Amniotic epithelial cell (primary cell): ENCODE results near the gene DTNB.
"Not testable (repeated sequence)": the region's sequence is repeated elsewhere in the genome, so short reads cannot be mapped to it uniquely, and the experiment has no call there.

Experiments
- DNase-seq: peaks from one replicate; pipeline ENCODE4 v3.0.0-alpha.2; 2010; ENCODE audit warnings: low read depth

Gene DTNB

DNA sequence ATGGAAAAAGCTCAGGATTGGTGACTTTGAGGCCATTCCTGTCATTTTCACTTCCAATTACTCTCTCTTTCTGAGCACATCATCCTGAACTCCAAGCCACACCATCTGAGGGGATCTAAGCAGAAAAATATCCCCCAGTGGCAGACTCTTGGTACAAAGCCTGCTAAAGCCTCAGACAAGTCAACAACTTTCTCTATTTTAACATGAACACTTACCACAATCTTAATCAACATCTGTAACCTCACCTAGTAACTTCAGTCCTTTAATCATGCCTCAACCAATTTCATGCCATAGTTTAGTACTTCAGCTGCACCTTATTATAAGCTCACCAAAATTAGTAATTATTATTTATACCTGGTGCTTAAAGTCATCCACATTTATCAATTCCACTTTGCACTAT, 128.9 kb downstream of the DTNB start:
- DNase-seq: no peak

DNA sequence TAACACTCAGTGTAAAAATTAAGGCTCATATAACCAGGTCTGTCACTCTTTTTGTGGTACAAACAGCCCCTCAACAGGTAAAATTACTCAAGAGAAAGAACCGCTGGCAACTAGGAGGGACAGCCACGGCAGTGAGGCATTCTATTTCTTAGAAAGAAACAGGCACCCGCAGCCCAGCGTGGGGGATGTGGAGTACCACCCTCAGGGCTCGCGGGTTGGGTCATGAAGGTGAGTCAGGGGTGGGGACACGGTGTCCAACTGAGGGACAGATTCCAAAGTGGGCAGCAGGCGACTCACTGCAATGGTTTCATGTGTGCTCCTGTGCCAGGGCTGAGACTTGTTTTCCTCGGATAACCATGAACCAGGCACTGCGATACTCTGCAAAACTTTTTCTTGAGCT, 129.4 kb downstream of the DTNB start:
- DNase-seq: no peak

DNA sequence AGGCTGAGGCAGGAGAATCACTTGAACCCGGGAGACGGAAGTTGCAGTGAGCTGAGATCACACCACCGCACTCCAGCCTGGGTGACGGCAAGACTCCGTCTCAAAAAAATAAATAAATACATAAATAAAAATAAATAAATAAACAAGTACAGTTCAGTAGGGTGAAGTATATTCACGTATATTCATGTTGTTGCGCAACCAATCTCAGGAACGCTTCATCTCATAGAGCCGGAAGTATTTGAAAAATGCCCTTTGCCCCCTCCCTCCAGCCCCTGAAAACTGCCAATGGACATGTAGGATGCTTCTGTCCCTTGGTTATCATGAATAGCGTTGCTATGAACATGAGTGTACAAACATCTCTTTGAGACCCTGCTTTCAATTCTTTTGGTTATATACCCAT, 132.0 kb downstream of the DTNB start:
- DNase-seq: no peak

DNA sequence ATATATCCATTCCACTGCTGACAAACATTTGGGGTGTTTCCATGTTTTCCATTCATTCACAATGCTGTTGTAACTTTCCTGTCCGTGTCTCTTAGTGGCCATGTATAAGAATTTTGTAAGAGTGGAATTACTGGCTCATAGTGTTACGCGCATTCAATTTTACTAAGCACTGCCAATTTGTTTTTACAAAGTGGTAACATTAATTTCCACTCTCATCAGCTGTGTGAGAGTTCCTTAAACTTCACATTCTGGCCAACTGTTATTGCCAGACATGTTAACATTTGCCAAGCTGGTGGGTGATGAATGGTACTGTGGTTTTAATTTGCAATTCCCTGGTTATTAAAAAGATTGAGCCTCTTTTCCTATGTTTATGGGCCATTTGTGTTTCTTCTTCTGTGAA, 134.2 kb downstream of the DTNB start:
- DNase-seq: no peak

DNA sequence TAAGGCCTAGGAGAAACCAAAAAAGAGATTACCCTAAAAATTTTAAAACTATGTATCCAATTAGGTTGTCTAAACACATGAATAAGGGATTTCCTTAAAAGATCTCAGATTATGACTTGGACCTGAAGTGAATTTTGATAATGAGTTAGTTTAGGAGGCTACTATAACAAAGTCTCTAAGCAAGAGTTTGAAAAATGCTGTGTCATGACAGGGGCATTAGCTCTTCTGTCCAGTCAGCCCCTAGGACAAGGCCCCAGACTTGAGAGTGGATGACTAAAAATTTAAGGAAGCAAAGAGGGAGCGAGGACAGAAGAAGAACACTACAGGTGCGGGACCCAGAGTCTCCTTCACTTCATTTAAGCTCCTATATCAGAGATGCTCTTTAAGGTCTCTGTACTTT, 135.9 kb downstream of the DTNB start:
- no peak for DNase-seq

DNA sequence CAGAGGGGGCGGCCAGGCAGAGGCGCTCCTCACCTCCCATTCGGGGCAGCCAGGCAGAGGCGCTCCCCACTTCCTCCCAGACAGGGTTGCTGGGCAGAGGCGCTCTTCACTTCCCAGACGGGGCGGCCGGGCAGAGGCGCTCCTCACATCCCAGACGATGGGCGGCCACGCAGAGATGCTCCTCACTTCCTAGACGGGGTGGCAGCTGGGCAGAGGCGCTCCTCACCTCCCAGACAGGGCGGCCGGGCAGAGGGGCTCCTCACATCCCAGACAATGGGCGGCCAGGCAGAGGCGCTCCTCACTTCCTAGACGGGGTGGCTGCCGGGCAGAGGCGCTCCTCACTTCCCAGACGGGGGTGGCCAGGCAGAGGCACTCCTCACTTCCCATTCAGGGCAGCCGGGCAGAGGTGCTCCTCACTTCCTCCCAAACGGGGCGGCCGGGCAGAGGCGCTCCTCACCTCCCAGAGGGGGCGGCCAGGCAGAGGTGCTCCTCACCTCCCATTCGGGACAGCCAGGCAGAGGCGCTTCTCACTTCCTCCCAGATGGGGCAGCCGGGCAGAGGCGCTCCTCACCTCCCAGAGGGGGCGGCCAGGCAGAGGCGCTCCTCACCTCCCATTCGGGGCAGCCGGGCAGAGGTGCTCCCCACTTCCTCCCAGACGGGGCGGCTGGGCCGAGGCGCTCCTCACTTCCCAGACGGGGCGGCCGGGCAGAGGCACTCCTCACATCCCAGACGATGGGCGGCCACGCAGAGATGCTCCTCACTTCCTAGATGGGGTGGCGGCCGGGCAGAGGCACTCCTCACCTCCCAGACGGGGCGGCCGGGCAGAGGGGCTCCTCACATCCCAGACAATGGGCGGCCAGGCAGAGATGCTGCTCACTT, 137.7 kb downstream of the DTNB start:
- not testable (repeated sequence) for DNase-seq

DNA sequence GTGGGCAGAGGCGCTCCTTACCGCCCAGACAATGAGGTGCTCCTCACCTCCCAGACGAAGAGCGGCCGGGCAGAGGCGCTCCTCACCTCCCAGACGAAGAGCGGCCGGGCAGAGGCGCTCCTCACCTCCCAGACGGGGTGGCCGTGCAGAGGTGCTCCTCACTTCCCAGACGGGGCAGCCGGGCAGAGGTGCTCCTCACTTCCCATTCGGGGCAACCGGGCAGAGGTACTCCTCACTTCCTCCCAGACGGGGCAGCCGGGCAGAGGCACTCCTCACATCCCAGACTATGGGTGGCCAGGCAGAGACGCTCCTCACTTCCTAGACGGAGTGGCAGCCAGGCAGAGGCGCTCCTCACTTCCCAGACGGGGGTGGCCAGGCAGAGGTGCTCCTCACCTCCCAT, 138.4 kb downstream of the DTNB start:
- DNase-seq: not testable (repeated sequence)

DNA sequence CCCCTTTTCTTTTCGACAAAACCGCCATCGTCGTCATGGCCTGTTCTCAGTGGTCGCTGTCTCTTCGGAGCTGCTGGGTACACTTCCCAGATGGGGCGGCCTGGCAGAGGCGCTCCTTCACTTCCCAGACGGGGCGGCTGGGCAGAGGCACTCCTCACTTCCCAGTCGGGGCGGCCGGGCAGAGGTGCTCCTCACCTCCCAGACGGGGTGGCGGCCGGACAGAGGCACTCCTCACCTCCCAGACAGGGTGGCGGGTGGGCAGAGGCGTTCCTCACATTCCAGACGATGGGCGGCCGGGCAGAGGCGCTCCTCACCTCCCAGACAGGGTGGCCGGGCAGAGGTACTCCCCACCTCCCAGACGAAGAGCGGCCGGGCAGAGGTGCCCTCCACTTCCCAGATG, 138.9 kb downstream of the DTNB start:
- DNase-seq: no peak

DNA sequence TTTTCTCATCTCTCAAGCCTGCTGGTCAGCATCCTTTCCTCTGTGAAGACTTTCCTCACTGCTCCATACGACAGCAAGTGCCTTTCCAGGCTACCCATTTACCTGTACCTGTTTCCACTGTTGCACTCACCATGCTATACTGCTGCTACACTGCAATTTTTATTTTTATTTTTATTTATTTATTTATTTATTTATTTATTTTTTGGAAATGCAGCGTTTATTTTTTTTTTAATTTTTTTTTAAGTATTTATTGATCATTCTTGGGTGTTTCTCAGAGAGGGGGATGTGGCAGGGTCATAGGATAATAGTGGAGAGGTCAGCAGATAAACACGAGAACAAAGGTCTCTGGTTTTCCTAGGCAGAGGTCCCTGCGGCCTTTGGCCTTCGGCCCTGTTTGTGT, 139.6 kb downstream of the DTNB start:
- not testable (repeated sequence) for DNase-seq

DNA sequence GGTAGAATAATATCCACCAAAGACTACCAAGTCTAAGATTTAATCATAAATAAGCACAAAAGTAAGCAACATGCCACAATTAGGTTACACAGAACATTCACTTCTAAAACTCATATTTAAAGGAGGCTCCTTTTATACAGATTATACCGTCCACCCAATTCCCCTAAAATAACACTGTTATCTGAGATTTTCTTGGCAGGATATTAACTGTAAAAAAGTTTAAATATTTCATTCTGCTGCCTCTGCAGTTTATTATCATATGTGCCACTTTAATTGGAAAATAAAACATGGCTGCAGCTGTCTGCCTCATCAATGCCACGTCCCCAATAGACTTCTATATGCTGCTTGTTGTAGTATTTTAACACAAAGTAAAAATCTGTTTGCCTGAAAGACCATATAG, 140.9 kb downstream of the DTNB start:
- DNase-seq: no peak

DNA sequence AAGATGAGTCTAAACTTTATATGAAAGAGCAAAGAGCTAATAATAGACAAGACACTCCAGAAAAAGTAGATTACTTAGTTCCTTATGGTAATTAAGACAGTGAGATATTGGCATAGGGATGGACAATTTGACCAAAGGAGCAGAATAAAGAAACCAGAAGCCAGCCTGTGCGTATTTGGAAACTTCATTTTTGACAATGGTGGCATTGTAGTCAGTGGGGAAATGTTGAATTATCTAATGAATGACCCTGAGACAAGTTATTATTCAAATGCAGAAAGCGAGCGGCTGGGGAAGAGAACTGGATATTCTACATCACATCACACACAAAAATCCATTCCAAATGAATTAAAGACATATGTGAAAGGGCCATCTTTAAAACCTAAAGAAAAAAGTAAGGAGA, 144.3 kb downstream of the DTNB start:
- no peak for DNase-seq

DNA sequence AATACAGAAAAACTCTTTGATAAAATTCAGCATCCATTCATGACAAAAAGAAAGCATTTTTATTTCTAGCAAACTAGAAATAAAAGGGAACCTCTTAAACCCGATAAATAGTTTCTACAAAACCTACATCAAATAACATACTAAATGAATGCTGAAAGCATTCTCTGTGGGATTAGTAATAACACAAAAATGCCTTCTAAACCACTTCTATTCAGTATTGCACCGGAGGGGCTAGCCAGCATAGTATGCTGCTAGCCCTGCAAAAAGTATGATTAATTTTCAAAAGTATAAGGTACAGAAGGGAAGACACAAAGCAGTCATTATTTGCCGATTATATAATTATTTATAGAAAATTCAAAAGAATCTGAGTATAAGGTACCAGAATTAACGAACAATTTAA, 145.2 kb downstream of the DTNB start:
- peak; percentile 68 for DNase-seq

DNA sequence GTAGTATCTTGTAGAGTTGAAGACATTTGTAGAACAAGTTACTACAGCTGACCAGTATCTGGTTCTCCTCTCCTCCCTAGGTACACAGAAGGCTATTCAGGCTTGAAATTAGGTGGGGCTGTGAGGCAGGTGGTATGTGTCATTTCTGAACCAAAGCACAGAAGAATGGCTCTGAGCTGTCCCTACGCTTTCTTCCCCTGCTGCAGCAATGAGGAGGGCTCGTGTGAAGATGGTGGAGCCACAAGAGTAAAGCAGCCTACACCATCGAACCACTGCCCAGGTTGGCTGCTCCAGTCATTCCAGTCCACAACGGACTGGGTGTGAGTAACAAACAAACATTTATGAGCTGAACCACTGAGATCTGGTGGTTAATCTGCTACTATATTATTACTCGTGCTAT, 148.9 kb downstream of the DTNB start:
- DNase-seq: no peak

DNA sequence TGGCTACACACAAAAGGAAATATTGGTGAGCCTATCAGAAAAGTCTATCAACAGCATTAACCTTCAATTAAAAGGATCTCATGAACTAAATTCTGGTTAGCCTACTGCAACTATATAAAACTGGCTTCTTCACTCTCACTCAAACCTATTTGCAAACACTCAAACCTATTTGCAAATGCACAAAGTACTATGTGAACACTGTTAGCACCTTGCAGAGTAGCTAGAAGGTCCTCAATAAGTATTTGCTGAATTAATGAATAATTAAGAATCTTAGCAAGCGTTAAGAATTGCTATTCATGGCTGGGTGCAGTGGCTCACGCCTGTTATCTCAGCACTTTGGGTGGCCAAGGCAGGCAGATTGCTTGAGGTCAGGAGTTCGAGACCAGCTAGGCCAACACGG, 150.3 kb downstream of the DTNB start:
- DNase-seq: no peak

DNA sequence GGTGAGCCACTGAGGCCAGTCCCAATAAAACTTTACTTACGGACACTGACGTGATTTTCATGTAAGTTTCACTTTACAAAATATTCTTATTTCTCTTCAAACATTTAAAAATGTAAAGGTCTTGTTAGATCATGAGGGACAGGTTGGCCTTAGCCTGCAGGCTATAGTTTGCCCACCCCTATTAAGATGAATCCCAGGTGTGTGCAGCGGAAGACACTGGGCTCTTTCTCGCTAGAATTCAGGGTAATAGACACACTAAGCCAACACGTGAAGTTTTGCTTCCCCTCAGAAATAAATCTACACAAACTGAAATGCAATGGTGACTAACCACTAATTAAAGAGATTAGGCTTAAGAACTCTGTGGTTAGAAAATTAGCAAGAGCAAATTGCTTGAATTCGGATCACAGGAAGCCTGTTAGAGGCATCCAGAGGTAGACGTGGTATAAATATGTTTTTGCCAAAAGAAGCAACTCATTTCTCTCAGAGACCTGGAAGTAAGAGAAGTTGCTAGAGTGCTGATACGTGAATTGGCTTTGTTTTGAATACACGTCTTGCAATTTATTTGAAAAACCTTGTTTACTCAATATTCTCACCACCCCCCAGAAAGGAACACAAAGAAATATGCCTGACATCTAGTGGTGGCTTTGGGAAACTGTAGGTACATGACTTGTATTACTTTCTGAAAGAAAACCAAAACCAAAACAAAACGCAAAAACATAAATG, 151.6 kb downstream of the DTNB start:
- DNase-seq: peak; percentile 79

DNA sequence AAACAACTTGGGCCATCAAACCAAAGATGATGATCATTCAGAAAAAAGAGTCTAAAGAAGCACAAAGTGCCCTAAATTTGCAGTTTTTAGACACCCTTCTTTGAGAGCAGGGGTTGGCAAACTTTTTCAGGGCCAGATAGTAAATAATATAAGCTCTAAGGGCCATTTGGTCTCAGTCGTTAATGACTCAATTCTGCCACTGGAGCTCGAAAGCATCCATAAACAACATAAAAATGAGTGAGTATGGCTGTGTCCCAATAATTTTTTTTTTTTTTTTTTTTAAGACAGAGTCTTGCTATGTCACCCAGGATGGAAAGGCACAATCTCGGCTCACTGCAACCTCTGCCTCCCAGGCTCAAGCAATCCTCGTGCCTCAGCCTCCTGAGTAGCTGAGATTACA, 152.3 kb downstream of the DTNB start:
- no peak for DNase-seq

DNA sequence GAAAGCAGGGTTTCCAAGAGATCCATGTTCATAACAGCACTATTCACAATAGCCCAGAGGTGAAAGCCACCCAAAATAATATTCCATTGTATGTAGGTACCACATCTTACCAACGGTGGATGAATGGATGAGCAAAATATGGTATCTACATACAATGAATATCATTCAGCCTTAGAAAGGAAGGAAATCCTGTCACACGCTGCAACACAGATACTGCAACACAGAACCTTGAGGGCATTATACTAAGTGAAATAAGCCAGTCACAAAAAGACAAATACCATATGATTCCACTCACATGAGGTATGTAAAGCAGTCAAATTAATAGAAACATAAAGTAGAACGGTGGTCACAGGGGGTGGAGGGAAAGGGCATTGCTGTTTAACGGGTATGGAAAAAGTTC, 155.7 kb downstream of the DTNB start:
- no peak for DNase-seq

DNA sequence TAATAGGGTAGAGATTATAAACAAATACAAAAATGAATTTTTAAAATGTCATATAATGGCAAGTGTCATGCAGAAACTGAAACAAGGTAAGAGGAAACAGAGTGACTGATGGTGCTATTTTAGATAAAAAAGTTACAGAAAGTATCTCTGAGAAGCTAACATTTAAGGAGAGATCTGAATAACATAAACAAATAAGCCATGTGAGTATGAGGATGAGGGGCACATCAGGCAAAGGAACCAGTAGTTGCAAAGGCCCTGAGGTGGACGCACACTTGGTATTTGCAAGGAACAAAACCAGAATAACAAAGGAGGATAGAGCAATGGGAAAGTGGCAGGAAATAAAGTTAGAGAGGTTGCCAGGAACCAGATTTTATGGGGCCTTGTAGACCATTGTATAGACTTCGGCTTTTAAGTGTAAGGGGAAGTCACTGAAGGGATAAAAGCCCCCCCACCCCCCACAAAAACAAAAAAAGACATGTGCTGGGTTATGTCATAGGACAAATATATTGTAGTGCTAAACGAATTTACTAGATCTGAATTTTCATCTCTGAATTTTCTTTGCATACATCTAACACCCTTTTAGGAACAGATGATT, 159.2 kb downstream of the DTNB start:
- DNase-seq: no peak

DNA sequence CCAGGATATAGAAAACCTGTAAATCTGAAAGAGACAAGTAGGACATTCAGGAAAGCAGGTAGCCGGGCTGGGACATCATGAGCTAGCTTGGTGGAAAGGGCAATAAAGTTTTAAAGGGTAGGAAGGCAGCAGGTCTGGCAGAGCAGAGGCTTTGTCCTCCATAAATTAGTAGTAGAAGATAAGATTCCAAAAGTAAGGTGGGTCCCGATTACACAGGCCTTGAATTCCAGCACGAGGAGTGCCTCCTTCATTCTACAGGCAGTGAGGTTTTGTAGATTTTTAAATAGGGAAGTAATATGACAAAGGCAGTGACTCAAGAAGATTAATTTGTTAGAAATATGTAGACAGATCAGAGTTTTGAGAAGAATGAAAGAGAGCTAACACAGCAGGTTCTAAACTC, 160.7 kb downstream of the DTNB start:
- DNase-seq: no peak

DNA sequence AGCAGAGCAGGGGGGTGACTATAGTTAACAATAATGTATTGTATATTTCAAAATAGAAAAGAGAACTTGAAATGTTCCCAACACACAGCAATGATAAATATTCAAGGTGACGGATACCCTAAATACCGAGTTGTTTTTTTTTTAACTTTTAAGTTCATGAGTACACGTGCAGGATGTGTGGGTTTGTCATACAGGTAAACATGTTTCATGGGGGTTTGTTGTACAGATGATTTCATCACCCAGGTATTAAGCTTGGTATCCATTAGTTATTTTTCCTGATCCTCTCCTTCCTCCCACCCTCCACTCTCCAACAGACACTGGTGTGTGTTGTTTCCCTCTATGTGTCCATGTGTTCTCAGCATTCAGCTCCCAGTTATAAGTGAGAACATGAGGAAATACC, 167.2 kb downstream of the DTNB start:
- DNase-seq: no peak

DNA sequence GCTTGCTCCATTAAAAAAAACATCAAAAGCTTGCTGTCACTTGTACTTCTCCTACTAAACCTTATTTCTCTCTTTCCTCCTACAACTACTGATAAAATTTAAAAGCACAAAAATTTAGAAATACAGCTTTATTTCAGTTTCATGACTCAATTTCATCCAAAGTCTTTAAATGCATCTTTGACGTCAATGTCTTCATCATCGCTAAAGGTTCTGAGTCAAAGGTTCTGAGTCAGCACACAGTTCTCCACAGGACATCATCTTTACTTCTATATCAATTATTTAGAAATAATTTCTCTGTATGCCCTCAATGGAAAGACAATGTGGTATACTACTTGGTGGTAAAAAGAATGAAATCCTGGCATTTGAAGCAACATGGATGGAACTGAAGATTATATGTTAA, 167.8 kb downstream of the DTNB start:
- no peak for DNase-seq

DNA sequence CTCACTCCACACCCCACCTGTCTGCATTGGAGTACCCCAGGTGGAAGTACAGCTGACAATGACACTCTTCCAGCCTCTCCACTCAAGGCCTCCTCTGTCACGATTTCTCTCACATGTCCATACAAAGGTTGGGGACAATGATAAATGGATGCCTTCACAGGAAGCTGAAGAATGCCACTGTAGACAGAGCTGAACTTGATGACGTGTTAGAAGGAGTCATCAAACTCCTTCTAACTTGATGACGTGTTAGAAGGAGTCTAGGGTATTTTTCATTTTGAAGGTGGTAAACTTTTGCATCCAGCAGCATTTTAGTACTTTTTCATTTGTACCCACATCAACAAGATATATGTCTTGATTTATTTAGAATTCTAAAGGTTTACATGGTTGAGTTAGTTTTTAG, 168.2 kb downstream of the DTNB start:
- no peak for DNase-seq

DNA sequence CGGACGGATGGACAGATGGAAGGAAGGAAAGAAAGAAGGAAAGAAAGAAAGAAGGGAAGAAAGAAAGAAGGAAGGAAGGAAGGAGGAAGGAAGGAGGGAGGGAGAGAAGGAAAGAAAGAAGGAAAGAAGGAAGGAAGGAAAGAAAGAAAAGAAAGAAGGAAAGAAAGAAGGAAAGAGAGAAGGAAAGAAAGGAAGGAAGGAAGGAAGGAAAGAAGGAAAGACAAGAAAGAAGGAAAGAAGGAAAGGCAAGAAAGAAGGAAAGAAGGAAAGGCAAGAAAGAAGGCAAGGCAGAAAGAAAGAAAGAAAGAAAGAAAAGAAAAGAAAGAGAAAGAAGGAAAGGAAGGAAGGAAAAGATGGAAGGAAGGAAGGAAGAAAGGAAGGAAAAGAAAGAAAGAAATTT, 169.1 kb downstream of the DTNB start:
- DNase-seq: no peak
